HG02973 (cell line): ENCODE measurements around the gene CXCL14.

ENCODE experiments used
- ATAC-seq: cut with Tn5 transposase; IDR thresholded peaks from one replicate; pipeline ENCODE4 v1.9.1; 2021; ENCODE audit warnings: moderate library complexity; ENCODE audit not compliant: unreplicated experiment

Gene CXCL14

GRCh38 chr5:135598691-135599395 is 20.1 kb upstream of the CXCL14 start:
- no peak for ATAC-seq

- ATAC-seq = no peak
Observed at GRCh38 chr5:135596788-135597187, 18.0 kb upstream of the CXCL14 start.

GRCh38 chr5:135596157-135596763 is 17.5 kb upstream of the CXCL14 start:
- ATAC-seq = no peak

- ATAC-seq = no peak
Observed at GRCh38 chr5:135594416-135594960, 15.7 kb upstream of the CXCL14 start.

GRCh38 chr5:135593886-135594285 is 15.1 kb upstream of the CXCL14 start:
- no peak for ATAC-seq

- no peak for ATAC-seq
Observed at GRCh38 chr5:135593141-135593540, 14.3 kb upstream of the CXCL14 start.

- ATAC-seq = no peak
Observed at GRCh38 chr5:135592312-135593045, 13.7 kb upstream of the CXCL14 start.

- ATAC-seq = no peak
Observed at GRCh38 chr5:135591277-135591676, 12.5 kb upstream of the CXCL14 start.

- ATAC-seq = no peak
Observed at GRCh38 chr5:135589152-135589551, 10.4 kb upstream of the CXCL14 start.

GRCh38 chr5:135587721-135588663 is 9.2 kb upstream of the CXCL14 start:
- ATAC-seq = no peak

- no peak for ATAC-seq
Observed at GRCh38 chr5:135584918-135585317, 6.1 kb upstream of the CXCL14 start.

- no peak for ATAC-seq
Observed at GRCh38 chr5:135584276-135584675, 5.5 kb upstream of the CXCL14 start.

GRCh38 chr5:135582099-135582781 is 3.4 kb upstream of the CXCL14 start:
- no peak for ATAC-seq

- no peak for ATAC-seq
Observed at GRCh38 chr5:135578305-135578684, 496 bp downstream of the CXCL14 start.

- no peak for ATAC-seq
Observed at GRCh38 chr5:135577421-135577820, 1.4 kb downstream of the CXCL14 start.

GRCh38 chr5:135576075-135576599 is 2.7 kb downstream of the CXCL14 start:
- ATAC-seq = no peak

GRCh38 chr5:135574493-135574892 is 4.3 kb downstream of the CXCL14 start:
- no peak for ATAC-seq

GRCh38 chr5:135571902-135572301 is 6.9 kb downstream of the CXCL14 start:
- no peak for ATAC-seq

GRCh38 chr5:135571066-135571609 is 7.7 kb downstream of the CXCL14 start:
- ATAC-seq = no peak

- no peak for ATAC-seq
Observed at GRCh38 chr5:135570453-135570764, 8.4 kb downstream of the CXCL14 start.
